SK-N-MC (cell line): ENCODE measurements around the gene SH3BP5L.
A peak's percentile ranks its signal among the peaks of the same experiment; 100 is the strongest.

Experiments
- EZH2 ChIP-seq: fragments of 200-600 bp; sonication (generic); IDR thresholded peaks from one replicate; pipeline ENCODE4 v1.6.1; 2017; ENCODE audit warnings: antibody characterized with exemption
- POLR2AphosphoS5 ChIP-seq: IDR thresholded peaks from 2 replicates; pipeline ENCODE4 v1.6.1; 2012; ENCODE audit warnings: mild to moderate bottlenecking, low read depth, low read length, borderline replicate concordance

- TF ChIP-seq EZH2 (no peak), POLR2AphosphoS5 (0 out of 2 replicates have a peak, but pooled peaks have one; percentile 7)
Observed at GRCh38 chr1:248838357-248839167, 12.8 kb upstream of the SH3BP5L start.
